ENCODE data around the gene MYO16.
"Not testable (repeated sequence)": the region's sequence is repeated elsewhere in the genome, so short reads cannot be mapped to it uniquely, and the experiment has no call there.

The MYO16 gene

GRCh38 chr13:109010912-109011311 is 381.5 kb downstream of the MYO16 start:
- in situ Hi-C loops (cut with HindIII; ENCODE audit: low sequenced_read_pairs) = no loop called here

- in situ Hi-C loops (cut with HindIII; ENCODE audit: low sequenced_read_pairs) = no loop called here
Observed at GRCh38 chr13:109012115-109012514, 382.7 kb downstream of the MYO16 start.

- in situ Hi-C loops (cut with HindIII; ENCODE audit: low sequenced_read_pairs) = no loop called here
Observed at GRCh38 chr13:109021558-109021957, 392.1 kb downstream of the MYO16 start.

- in situ Hi-C loops (cut with HindIII; ENCODE audit: low sequenced_read_pairs) = no loop called here
Observed at GRCh38 chr13:109024611-109025010, 395.2 kb downstream of the MYO16 start.

DNA sequence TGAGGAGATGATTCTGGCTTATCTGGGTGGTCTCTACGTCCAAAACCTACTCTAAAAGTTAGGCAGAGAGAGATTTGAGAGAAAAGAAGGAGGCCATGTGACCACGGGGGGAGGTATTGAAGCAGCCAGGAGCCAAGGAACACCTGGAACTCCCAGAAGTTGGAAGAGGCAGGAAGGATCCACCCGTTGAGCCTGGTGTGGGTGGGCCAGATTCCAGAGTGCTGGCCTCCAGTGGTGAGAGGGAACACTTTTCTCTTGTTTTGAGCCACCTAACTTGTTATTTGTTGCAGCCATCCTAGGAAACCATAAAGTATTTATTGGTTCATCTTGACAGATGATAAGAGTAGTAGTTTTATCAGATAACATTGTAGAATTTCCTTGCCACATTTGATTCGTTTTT is 396.9 kb downstream of the MYO16 start:
- in situ Hi-C loops (cut with HindIII; ENCODE audit: low sequenced_read_pairs) = no loop called here

DNA sequence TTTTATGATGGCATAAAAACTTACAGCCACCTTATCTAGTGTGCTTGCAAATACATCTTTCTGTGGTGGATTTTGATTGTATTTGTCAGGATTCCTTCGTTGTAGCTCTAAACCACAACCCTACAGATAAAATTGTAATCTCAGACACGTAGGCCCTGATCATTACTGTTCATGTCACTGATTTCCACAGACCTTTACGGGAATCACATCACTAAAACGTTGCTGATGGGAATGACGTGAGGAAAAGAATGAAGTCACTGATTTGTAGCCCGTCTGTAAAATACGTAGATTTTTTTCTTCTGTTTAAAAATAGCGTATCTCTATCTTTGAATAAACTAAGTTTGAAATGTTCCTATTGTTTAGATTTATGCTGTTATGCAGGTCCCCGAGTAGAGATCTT is 399.2 kb downstream of the MYO16 start:
- in situ Hi-C loops (cut with HindIII; ENCODE audit: low sequenced_read_pairs) = no loop called here

- in situ Hi-C loops (cut with HindIII; ENCODE audit: low sequenced_read_pairs) = no loop called here
Observed at GRCh38 chr13:109033090-109033489, 403.7 kb downstream of the MYO16 start.

GRCh38 chr13:109036078-109036780 is 406.8 kb downstream of the MYO16 start:
- in situ Hi-C loops (cut with HindIII; ENCODE audit: low sequenced_read_pairs) = loop anchor here (5.0 kb wide), 1 partner anchor 76 kb away; no protein-coding TSS in a partner anchor

- in situ Hi-C loops (cut with HindIII; ENCODE audit: low sequenced_read_pairs) = no loop called here
Observed at GRCh38 chr13:109043636-109044035, 414.2 kb downstream of the MYO16 start.

GRCh38 chr13:109055850-109056249 is 426.4 kb downstream of the MYO16 start:
- in situ Hi-C loops (cut with HindIII; ENCODE audit: low sequenced_read_pairs) = no loop called here

DNA sequence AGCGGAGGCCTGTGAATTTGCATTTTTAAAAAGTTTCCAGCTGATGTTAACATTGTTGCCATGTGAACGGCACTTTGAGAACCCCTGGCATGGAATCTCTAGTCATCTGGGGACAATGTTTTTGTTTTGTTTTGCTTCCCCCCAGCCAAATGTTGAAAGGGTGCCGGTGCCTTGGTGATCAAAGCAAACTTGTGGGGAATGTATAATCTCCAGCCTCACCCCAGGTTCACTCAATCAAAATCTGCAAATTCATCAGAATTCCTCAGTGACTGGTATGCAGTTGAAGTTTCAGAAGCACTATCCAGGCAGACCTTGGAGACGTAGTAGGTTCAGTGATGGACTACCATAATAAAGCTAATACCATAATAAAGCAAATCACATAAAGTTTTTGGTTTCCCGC is 428.7 kb downstream of the MYO16 start:
- in situ Hi-C loops (cut with HindIII; ENCODE audit: low sequenced_read_pairs) = no loop called here

DNA sequence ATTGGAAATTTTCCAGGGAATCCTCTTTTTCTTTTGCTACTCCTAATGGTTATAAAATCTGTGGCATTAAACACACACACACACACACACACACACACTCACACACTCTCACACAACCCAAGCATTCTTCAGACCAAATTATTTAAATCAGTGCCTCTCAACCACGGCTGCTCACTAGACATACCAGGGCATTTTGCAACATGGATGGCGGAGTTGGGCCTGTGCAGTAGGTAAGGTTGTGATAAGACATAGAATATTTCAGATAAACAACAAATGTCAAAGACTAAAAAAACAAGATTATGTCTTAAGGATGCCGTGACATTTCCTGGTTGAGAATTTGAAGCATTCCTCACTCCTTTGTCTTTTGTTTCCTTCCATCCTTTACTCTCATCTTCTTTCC is 443.1 kb downstream of the MYO16 start:
- in situ Hi-C loops (cut with HindIII; ENCODE audit: low sequenced_read_pairs) = no loop called here

- in situ Hi-C loops (cut with HindIII; ENCODE audit: low sequenced_read_pairs) = no loop called here
Observed at GRCh38 chr13:109074436-109074835, 445.0 kb downstream of the MYO16 start.

DNA sequence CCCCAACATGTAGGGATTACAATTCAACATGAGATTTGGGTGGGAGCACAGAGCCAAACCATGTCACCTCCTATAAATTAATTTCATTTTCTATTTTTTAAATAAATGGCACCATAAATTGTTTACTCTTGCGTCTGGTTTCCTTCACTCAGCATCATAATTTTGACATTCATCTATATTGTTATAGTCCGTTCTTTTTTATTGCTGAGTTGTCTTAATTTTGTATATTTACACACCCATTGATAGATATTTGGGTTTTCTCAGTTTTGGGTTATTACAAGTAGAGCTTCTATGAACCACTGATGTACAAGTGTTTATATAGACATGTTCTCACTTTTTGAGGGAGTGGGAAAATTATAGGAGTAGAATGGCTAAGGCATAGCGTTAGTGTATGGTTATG is 445.4 kb downstream of the MYO16 start:
- in situ Hi-C loops (cut with HindIII; ENCODE audit: low sequenced_read_pairs) = no loop called here

- in situ Hi-C loops (cut with HindIII; ENCODE audit: low sequenced_read_pairs) = no loop called here
Observed at GRCh38 chr13:109087916-109088623, 458.7 kb downstream of the MYO16 start.

DNA sequence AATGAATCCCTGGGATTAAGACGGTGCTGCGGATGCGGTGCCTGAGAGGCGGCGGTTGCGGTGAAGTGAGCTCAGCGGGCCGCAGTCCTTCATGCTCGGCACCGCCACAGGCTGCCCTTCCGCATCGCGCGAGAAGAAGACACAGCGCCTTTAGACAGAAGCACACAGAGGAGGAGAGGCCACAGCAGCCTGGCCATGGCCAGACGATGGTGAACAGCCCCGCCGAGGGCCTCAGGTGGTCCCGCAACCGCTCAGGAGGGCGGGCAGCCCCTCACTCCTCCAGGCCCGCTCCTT is 459.2 kb downstream of the MYO16 start:
- in situ Hi-C loops (cut with HindIII; ENCODE audit: low sequenced_read_pairs) = no loop called here

- in situ Hi-C loops (cut with HindIII; ENCODE audit: low sequenced_read_pairs) = no loop called here
Observed at GRCh38 chr13:109090796-109091195, 461.4 kb downstream of the MYO16 start.

GRCh38 chr13:109091249-109091648 is 461.8 kb downstream of the MYO16 start:
- in situ Hi-C loops (cut with HindIII; ENCODE audit: low sequenced_read_pairs) = no loop called here

DNA sequence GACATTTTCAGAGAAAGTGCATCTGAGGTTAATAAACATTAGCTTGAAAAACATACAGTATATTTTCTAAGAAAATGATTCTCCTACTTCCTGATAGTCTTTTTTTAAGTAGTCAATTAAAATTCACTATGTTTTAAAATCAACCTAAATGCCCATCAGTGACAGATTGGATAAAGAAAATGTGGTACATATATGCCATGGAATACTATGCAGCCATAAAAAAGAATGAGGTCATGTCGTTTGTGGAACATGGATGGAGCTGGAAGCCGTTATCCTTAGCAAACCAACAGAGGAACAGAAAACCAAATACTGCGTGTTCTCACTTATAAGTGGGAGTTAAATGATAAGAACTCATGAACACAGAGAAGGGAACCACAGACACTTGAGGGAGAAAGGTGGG is 462.8 kb downstream of the MYO16 start:
- in situ Hi-C loops (cut with HindIII; ENCODE audit: low sequenced_read_pairs) = not testable (repeated sequence)

DNA sequence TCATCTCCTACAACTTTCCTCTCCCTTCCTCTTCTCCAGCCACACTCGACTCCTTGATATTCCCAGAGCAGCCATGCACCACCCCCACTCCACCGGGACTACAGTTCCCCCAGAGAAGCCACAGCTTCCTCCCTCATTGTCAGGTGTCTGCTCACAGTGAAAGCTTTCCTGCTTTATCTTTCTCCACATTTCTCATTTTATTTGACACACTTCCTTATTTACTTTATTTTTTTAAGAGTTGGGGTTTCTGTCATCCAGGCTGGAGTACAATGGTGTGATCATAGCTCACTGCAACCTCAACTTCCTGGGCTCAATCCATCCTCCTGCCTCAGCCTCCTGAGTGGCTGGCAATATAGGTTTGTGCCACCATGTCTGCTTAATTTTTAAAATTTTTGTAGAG is 464.6 kb downstream of the MYO16 start:
- in situ Hi-C loops (cut with HindIII; ENCODE audit: low sequenced_read_pairs) = no loop called here

- in situ Hi-C loops (cut with HindIII; ENCODE audit: low sequenced_read_pairs) = no loop called here
Observed at GRCh38 chr13:109095126-109095525, 465.7 kb downstream of the MYO16 start.

DNA sequence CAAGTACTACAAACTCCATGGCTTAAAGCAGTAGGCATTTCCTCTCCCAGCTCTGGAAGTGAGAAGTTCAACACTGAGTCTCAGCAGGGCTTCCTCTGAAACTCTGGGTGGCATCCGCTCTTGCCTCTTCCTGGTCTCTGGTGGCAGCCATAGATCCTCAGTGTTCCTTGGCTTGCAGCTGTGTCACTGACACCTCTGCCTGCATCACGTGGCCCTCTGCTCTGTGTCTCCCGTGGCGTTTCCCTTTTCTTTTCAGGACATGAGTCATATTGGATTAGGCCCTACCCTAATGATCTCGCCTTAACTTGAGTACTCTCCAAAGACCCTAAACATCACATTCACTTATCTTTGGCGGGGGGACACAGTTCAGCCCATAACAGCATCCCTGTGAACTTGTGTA is 466.7 kb downstream of the MYO16 start:
- in situ Hi-C loops (cut with HindIII; ENCODE audit: low sequenced_read_pairs) = no loop called here
